Panc1 (cell line): ENCODE data around the gene APOBR.

Experiments
- CTCF ChIP-seq: fragments of 450-650 bp; IDR thresholded peaks from 2 replicates; pipeline ENCODE4 v1.5.1; 2017; ENCODE audit warnings: mild to moderate bottlenecking
- POLR2AphosphoS5 ChIP-seq: IDR thresholded peaks from 2 replicates; pipeline ENCODE4 v1.6.1; 2012; ENCODE audit warnings: mild to moderate bottlenecking, low read depth, low read length, moderate library complexity

GRCh38 chr16:28542646-28543045 is 48.2 kb downstream of the APOBR start:
- TF ChIP-seq POLR2AphosphoS5, result no peak
- TF ChIP-seq CTCF, result no peak
